ENCODE data around the gene HSD17B1.
"Not testable (repeated sequence)": the region's sequence is repeated elsewhere in the genome, so short reads cannot be mapped to it uniquely, and the experiment has no call there.

The HSD17B1 gene

DNA sequence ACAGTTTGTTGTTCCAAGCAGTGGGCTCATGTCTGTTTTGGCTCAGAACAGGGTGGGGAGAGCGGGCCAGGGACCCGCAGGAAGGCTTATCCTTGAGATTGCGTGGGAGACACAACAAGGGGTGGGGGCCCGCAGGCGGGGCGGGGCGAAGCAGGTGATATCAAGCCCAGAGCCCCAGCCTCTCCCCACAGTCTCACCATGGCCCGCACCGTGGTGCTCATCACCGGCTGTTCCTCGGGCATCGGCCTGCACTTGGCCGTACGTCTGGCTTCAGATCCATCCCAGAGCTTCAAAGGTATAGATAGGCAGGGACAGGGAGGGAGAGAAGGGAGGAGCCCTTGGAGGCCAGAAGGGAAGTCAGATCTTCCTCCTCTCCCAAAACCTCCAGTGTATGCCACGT is at the start of gene HSD17B1:
Gene HSD17B1, plus strand, starts transcription at position 188 of the 400 bp plus-strand sequence. Its CDS starts 11 bp downstream, at position 199.
- in situ Hi-C loops (cut with MboI; ENCODE audit: low sequenced_read_pairs, unreplicated experiment): not testable (repeated sequence)

DNA sequence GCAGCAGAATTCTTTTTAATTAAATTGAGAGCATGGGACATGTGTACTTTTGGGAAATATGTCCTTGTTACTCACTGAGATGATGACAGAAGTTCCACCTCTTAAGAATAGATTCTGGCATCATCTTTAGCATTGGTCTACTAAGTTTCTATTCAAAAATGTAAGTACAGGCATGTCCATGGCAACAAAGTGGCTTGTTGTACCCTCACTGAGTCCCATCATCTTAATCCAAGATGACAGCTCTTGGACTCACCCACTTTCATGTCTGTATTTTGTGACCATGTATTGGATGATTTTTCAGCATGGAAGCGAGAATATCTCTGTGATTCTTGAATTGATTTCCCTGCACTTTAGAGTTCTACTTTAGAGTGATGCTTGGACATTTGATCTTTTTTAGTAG is 49.8 kb upstream of the HSD17B1 start:
- TF ChIP-seq CTCF (IDR thresholded peaks at IDR 0.05; ENCODE audit: borderline replicate concordance, control extremely low read depth, extremely low read depth, insufficient read depth, missing control alignments): no peak
- DNase-seq (ENCODE audit: low spot score): no peak
- in situ Hi-C loops (cut with MboI; ENCODE audit: low sequenced_read_pairs, unreplicated experiment): no loop called here

More for the DNA sequence above, at the start of gene HSD17B1:
- DNase-seq (ENCODE audit: low spot score): not testable (repeated sequence)

DNA sequence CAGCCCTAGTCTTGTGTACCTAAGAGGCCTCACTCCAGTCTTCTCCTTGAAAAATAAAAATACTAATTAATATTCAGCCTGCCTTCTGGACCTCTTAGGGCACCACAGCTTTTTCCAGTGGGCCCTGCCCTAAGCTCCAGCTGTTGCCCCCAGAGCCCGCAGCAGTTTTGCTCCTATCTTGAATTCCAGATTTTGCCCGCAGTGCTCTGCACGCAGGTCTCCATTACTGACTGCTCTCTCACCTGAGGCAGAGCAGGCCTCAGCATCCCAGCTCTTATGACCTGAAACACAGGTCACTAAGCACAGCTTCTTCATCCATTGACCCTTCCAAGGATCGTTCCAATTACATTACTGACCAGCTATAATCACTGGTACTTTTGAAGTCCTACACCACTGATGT is 45.1 kb upstream of the HSD17B1 start:
- DNase-seq (ENCODE audit: low spot score): no peak
- no peak for TF ChIP-seq CTCF (IDR thresholded peaks at IDR 0.05; ENCODE audit: borderline replicate concordance, control extremely low read depth, extremely low read depth, insufficient read depth, missing control alignments)
- in situ Hi-C loops (cut with MboI; ENCODE audit: low sequenced_read_pairs, unreplicated experiment): loop anchor here (5.0 kb wide), 1 partner anchor 95 kb away; no protein-coding TSS in a partner anchor

DNA sequence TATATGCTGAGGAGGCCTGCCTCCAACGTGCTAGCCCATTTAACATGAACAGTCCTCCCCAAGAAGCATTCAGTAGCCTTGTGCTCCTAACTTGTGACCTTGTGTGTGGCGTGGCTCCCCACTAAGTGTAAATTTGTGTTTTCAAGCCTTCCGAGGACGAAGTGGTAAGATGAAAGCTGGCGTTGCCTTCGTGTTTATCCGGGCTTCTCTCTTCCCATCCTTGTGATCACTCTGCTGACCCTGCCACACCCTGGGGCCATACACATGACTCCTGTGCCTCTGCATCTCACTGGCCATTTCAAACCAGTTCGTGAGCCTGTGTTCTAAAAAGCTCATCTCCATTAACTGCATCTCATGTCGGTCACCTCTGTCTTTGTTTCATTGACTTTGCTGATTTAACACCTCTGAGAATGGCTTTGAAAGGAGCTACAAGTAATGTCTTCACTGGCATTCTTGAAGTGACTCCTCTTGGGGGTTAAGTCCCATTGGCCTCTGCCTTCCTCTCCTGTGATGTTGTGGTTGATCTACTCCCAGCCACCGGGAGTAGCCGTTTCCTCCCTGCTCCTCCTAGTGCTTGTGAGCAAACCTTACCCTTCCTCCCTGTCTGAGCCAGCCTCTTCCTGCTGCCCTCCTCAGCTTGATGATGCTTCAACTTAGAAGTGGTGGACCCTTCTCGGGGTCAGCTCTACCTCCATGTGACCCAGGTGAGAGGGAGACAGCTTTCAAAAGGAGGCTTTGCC is 44.1 kb upstream of the HSD17B1 start:
- no peak for DNase-seq (ENCODE audit: low spot score)
- no peak for TF ChIP-seq CTCF (IDR thresholded peaks at IDR 0.05; ENCODE audit: borderline replicate concordance, control extremely low read depth, extremely low read depth, insufficient read depth, missing control alignments)
- in situ Hi-C loops (cut with MboI; ENCODE audit: low sequenced_read_pairs, unreplicated experiment): loop anchor here (5.0 kb wide), 1 partner anchor 96 kb away; no protein-coding TSS in a partner anchor

- in situ Hi-C loops (cut with MboI; ENCODE audit: low sequenced_read_pairs, unreplicated experiment): loop anchor here (5.0 kb wide), 1 partner anchor 97 kb away; no protein-coding TSS in a partner anchor
- DNase-seq (ENCODE audit: low spot score): no peak
- TF ChIP-seq CTCF (IDR thresholded peaks at IDR 0.05; ENCODE audit: borderline replicate concordance, control extremely low read depth, extremely low read depth, insufficient read depth, missing control alignments): no peak
These were observed 43.3 kb upstream of the HSD17B1 start for GRCh38 chr17:42509409-42509808.

DNA sequence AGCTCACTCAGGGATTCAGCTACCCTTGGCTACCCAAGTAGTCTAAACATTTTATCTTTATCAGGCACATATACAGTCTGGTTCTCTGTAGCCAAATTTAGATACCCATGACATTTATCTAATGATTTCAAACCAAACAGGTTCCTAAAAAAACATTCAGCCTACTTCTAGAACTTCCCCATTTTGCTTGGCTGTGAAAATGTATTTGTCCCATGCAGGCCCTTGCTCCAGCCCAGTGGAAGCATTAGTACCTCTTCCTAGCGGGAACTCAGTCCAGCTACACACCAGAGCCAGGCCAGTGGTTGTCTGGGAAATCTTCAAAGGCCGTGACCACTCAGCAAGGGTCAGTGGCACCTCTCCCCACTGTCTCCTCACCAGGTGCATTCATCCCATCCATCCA is 42.9 kb upstream of the HSD17B1 start:
- DNase-seq (ENCODE audit: low spot score): no peak
- no peak for TF ChIP-seq CTCF (IDR thresholded peaks at IDR 0.05; ENCODE audit: borderline replicate concordance, control extremely low read depth, extremely low read depth, insufficient read depth, missing control alignments)
- in situ Hi-C loops (cut with MboI; ENCODE audit: low sequenced_read_pairs, unreplicated experiment): loop anchor here (5.0 kb wide), 1 partner anchor 98 kb away; no protein-coding TSS in a partner anchor

DNA sequence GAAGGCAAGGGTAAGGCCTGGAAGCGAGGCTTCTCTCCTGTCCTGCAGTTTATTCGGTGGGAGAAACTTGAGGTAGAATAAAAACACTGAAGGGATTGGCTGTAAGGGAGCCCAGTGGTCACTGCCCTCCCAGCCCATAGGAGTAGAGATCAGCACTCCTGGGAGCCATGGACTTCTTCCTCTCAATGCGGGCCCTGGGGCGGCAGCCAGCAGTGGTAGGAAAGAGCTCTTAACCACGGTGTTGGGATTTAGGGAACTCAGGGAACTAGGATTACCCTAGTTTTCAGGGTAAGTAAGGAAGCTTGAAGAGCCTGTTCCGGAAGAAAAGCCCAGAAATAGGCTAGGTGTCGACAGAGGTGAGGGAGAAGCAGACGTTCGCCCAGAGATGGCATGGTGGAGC is 40.5 kb upstream of the HSD17B1 start:
- in situ Hi-C loops (cut with MboI; ENCODE audit: low sequenced_read_pairs, unreplicated experiment): no loop called here
- DNase-seq (ENCODE audit: low spot score): no peak
- no peak for TF ChIP-seq CTCF (IDR thresholded peaks at IDR 0.05; ENCODE audit: borderline replicate concordance, control extremely low read depth, extremely low read depth, insufficient read depth, missing control alignments)
